HG03565 (cell line): ENCODE results near the gene CISD1.

Experiments
- ATAC-seq: cut with Tn5 transposase; IDR thresholded peaks from one replicate; pipeline ENCODE4 v1.9.1; 2021; ENCODE audit warnings: mild to moderate bottlenecking, moderate library complexity; ENCODE audit not compliant: unreplicated experiment

CISD1 gene

DNA sequence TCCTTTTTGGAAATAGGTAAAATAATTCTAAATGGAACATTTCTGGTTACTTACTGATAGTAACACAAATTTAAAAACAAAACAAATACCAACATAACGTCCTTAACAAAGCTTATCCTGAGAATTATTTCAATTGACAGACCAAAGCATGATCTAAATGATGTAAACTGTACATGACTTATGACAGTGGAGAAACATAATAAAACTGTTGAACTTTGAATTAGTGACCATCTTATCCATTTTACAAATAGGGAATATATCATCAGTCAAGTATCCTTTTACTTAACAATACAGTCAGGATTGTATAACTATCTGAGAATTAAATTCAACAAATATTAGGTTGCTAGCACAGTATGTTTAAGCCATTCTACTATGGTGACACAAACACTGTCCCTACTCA lies 3.7 kb upstream of the CISD1 start:
- no peak for ATAC-seq

DNA sequence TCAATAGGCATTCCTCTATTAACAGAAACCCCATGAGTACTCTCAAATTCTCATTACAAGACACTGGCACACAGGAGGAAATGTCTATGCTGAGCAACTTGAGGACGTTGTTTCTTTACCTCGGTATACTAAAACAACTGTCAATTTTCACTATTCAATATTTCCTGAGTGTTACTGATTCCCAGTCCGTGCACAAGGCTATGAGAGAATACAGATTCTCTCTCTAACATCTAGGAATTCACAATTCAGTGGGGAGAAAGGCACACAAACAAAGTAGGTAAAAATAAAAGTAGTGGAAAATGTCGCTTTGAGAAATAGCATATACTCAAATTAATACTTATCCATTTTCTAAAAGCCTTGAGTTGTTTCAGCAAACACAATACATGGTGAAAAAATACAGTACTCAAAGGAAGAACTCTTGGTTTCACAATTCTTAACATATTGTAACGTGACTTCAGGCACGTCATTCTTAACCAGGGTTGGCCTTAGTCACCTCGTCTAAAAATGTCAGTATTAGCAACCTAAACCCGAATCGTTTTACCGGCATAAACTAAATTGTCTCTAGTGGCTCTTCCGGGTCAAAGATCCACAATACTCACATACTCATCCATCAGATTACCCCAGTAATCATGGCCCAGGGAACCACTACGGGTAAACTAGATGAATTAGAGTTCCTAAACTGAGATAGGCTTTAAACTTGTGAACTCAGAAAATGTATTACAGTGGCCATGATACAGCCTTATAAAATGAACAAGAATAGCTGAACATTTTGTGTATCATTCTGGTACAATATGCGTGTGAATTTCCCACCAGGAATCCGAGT lies 2.7 kb upstream of the CISD1 start:
- peak; percentile 23 for ATAC-seq

DNA sequence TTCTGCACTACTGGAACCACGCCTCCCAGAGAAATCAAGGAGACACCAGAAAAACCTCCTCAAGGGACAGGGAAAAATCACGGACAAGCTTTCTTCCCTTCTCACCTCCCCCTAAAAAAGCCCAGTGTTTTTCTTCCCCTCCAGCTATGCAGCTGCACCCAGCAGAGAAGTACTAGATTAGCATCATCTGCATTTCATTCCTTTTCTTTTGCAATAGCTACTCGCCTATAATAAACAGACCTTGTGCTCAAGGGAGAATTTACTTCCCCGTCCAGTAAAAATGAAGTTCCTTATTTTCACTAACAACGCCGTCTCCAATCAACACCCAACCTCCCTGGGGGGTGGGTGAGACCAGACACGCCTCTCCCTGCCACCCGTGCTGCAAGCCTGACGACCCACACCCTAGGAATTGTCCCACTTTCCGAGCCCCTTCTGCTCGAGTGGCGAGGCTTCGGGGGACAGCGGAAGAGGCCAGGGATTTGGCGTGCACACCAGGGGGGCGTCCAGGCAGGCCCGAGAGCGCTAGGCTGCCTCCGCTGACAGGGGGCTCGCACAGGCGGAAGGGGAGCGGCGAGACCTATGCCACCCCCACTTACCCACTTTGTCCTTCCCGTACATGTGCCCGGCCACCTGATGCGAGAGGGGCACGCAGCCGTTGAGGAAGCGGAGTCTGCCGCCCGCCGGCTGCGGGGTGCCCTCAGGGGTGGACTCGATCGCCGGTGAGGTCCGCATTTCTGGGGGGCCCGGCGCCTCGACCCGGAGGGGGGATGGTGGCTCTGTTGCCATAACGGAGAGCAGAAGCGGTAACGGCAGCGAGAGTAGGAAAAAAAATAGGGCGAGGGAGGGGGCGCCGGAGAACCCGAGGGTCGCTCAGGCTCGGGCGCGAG lies 1.9 kb upstream of the CISD1 start:
- no peak for ATAC-seq

DNA sequence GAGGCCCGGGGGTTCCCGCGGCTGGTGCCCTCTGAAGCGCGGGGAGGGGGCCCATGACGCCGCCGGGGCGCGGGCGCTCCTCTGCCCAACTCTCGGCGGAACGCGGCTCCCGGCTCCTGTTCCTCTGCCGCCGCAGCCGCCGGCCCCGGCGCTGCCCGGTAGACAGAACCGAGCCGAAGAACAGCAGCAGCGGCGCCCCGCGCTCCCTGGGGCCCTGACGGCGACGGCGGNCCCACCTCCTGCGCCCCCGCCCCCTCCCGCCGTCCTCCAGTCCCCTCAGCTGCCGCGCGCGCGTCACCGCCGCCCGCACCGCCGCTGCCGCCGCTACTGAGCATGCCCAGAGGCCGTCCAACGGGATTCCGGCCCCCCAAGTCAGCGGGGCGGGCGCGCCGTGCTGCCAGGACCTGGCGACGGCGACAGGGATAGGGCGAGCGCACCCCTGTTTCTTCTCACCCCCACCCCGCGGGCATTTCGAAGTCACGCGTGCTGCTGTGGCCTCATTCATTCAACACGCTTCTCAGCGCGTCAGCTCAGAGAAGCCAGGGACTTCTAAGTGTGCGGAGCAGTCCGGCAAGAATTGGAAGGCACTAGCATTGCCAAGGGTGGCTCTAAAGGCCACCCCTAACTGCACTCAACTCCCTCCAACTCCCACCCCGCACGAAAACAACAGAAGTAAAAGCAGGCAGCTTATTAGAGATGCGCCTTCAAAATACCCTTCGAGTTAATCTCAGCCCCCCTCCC lies 1.1 kb upstream of the CISD1 start, which contains the start of gene IPMK:
IPMK (minus strand) TSS at position 182 of the 741 bp plus-strand sequence. CDS start 283 bp downstream, outside the sequence.
- peak; percentile 45 for ATAC-seq

DNA sequence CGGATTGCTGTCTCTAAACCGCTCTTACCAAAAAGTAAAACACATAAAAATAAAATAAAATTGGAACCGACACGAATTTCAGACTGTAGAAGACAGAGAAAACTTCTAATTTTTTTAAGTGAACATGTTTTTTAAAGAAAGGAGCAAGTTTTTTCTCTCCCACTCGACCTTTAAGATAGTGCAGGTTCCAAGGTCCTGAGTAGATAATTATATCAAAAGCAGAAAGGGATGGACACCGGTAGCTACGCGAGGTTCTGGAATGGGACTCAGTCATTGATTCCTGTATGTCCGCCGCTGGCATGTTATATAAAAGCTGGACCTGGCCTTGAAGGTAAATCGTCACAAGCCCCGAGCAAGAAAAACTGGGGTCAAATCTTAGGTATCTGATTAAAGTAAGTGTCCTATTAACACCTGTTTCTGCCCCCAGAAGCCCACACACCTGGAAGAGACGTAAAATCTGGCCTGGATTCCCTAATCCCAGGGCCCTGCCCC lies 462 bp upstream of the CISD1 start:
- ATAC-seq, result no peak

DNA sequence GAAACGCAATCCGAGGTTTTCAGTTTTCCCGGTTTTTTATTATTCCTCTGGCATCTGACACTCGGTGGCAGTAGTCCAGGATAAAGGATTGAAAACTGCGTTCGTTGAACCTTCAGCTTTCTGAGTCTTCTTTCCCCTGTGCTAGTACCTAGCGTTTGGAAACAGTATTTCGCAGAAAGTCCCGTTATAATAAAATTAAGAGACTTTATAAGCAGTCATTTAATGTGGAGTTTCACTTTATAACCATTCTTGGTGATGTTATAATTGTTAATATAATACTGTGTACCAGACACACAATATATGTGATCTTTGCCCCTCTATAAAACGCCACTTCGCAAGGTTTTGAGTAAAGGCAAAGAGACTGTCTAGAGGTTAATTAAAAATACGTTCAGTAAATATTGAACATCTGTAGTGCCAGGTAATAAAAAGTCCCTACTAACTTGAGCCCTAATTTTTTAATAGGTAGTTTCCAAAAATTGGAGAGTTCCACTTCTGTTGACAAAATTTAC lies 874 bp downstream of the CISD1 start:
- ATAC-seq, result no peak

DNA sequence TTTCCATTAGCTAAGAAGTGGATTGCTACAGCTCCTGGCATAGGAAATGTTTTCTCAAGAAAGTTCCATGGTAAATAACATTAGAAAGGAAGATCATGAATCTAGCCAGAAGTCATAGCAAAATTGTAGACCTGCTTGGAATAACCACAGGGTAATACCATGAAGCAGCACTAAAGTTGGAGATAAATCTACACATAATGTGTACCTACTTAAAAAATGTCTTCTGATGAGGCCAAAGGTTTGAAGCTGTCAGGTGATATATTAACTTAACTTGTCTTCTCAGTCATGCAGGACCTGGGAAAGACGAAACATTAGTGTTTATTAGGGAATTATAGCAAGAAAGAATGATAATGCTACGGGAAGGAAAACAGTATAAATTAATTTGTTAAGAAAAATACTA lies 6.3 kb downstream of the CISD1 start:
- no peak for ATAC-seq

DNA sequence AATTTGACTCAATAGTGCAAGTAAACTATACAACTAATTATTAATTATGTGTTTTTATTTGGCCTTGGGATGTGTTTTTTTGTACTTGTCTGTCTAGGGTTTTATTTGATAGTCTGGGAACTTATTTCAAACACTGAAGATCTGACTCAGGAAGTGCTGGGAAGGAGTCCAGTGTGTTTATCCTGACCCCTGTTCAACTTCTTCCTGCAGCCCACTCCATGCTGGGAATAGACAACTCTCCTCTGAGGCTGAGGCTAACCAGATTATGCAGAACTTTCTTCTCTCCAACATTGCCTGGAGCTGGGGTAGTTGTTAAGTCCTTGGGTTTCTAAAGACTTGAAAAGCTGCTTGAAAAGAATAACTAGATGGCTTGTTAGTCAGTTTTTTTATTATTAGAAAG lies 6.9 kb downstream of the CISD1 start:
- no peak for ATAC-seq

DNA sequence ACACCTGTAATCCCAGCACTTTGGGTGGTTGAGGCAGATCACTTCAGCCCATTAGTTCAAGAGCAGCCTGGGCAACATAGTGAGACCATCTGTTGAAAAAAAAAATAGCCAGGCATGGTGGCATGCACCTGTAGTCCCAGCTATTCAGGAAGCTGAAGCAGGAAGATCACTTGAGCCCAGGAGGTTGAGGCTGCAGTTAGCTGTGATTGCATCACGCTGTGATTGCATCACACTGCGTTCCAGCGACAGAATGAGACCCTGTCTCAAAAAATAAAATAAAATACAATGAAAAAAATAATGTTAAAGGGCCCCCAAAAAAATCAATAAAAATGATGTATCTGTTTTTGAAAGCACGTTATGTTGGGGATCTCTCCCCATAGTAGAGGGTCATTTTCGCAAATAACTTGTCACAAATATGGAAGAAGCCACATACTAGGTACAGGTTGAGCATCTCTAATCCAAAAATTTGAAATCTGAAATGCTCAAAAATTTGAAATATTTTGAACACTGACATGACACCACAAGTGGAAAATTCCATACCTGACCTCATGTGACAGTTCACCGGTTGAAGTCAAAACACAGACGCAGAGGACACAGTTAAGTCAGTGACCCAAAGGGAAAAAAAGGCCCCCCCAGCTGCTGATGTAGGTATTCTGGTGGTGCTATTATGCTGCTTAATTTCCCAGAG lies 9.5 kb downstream of the CISD1 start:
- no peak for ATAC-seq

DNA sequence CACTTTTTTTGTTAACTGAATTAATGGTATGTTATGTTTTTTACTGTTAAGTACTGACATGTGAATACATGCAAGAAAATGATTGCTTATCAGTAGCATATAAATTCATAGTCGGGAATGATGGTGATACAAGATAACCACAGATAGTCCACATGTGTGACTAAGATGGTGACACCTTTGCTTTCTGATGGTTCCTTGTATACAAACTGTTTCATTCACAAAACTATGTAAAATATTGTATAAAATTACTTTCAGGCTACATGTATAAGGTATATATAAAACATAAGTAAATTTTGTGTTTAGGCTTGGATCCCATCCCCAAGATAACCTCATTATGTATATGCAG lies 10.0 kb downstream of the CISD1 start:
- no peak for ATAC-seq

DNA sequence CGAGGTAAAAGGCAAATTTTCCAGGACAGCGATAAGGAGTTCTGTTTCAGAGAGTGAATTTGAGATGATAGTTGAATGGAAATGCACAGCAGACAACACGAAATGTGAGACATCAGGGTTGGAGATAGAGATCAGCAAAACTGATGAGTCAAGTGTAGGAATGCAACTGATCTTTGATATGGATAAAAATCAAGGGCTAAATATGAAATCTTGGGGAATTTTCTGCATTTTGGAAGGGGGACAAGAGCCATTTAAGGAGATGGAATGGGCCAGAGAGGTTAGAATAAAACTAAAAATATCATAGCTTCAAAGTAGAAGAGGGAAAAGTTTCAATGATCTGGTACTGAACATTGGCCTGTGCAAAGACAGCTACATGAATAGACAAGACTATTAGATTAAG lies 11.5 kb downstream of the CISD1 start:
- ATAC-seq, result no peak

DNA sequence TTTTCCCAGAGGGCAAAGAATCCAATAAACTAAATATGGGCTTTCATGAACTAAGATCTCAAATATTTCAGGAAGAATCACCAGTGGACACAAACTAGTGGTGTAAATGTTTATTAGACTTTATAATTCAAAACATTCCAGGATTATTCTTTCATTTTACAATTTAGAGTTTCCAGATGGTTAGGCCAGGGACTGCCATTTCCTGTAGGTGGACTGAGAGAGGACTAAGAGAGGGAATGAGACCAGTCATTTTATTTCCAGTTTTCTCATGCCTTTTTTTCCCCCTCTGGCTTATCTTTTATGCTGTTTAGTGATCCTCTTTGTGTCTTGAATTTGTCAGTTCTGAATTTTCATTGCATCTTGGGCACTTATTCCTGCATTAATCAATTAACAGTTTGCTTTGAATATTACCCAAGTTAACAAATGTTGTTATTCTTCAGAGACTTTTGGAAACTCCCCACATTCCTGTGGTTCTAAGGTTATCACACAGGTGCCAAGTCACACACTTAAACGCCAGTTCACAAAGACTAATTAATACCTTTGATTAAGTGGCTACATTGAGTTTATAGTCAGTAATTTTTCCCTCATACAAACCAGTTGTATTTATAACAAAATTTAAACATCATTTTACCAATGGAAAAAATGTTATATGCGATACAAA lies 12.3 kb downstream of the CISD1 start:
- ATAC-seq, result no peak

DNA sequence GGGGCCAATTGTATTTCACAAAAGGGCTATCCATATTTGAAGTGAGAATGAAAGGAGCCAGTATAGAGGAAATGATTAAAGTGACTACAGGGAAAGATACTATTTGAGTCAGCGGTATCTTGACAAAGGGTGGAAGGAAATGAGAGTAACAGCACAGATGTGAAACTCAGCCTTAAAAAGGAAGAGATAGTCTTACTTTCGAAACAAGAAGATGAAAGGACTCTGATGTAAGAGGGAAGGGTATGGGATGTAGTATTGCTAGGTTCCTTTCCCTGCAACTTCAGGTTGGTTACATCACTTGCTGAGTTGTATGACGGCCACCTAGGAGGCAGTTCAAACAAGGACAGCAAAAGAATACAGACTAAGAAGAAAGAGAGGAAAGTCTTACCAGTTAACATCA lies 13.7 kb downstream of the CISD1 start:
- ATAC-seq, result peak; percentile 99

DNA sequence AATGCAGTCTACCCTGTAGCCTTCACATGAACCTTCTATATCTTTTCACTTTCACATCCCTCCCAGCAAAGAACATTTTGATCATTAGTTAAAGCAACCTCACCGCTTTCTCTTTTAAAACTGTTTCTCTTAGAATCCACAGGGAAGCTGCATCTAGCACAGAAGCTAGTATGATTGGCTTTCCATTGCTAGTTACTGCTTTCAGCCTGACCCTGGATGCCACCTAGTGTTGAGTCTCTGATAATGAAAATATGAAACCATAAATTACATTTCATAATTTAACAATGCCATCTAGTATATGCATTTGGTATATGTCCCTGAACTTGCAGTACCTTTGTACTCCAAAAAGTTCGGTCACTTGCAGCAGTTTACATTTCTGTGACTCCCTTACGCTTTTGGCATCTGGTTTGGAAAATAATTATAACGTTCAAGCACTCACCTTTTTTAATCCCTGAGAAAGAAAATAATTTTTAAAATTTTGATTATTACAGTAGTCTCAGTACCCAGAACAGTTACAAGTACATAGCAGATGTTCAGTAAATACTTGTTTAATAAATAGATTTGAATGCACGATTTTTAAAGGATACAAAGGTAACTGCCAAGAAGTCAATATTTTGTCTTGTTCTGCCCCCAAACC lies 22.7 kb downstream of the CISD1 start:
- peak; percentile 88 for ATAC-seq

DNA sequence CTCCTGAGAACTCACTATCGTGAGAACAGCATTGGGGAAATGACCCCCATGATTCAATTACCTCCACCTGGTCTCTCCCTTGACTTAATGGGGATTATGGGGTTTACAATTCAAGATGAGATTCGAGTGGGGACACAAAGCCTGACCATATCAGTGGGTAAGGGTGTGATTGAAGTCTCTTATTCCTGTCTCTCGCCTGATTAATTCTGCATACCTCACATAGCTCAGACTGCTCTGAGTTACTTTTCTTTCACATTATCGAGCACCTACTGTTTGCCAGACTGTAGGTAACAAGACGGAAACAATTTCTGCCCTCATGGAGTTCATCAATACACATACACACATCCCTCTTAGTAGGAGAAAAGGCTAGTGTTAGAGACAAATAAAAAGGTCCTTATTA lies 25.0 kb downstream of the CISD1 start:
- ATAC-seq, result no peak

DNA sequence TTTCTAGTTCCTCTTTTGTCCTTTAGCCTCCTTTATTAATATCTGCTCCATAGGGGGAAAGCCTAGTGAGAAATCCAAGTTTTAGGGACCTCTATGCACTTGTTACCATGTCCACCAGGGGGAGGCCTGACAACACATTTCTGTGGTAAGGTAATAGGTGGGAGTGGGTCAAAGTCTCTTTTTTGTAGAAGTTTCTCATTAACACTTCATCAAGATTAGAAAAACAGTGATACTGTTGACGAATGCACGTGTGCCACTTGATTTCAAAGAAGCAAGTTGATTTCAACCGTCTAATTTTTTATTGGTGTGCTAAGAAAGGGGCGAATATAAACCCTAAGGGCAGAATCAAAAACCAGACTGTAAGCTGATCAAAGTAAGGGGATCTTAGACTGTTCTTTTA lies 30.6 kb downstream of the CISD1 start:
- ATAC-seq, result peak; percentile 95

DNA sequence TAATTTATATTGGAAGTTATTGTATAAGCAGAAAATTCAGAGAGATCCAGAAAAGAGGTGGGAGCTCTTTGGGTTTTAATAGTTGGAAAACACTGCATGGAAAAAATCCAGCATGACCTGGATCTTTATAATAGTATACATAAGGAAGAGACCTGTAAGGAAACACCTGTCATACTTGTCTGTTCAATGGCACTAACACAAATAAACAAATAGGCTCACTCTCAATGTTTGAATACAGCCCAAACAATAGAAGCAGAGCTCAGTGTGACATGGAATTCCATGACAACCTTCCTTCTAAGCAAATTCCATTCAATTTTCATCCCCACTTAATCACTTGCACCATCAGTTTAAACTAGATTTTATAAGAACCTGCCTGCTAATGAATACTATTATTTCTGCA lies 31.7 kb downstream of the CISD1 start:
- no peak for ATAC-seq

DNA sequence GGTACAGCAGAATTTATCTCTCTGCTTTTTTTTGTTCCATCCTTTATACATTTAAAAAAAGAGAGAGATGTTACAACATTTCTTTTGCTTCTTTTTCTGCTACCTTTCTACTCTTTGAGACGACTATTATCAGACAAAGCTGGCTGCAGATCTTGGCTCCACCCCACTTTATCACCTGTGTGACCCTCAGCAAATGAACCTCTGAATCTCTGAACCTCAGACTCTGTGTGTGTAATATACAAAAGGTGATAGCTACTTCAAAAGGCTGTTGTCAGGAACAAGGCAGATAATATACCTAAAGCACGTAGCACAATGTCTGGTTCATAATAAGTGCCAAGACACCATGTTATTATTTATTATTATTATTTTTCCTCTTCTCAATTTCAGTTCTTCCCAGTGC lies 33.3 kb downstream of the CISD1 start:
- no peak for ATAC-seq

DNA sequence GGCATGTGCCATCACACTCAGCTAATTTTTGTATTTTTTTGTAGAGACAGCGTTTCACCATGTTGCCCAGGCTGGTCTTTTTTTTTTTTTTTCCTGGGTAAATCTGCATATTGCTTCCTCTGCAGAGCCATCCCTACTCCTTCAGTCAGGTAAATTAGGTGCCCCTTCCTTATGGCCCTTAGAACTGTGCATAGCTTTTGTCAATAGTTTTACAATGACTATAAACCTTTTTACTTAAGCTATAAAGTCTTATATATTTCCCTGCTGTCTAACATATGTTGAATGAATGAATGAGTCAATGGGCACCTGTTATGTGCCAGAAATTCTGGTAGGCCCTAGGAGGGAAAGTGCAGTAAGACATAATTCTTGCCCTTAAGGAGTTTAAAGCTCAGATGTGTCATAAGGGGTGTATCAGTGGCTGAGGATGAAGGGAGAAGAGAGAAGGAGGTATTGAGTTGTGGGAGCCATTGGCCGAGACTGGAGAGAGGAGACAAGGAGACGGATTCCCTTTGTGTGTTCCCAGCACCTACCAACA lies 35.2 kb downstream of the CISD1 start:
- ATAC-seq, result no peak
